Measurements from ENCODE around the gene PLIN1. TPM values are rescaled to one million over a fixed set of nuclear protein-coding genes. Genes with fewer than 3 reads are reported as not detected.
"Not testable (repeated sequence)": the region's sequence is repeated elsewhere in the genome, so short reads cannot be mapped to it uniquely, and the experiment has no call there.

The PLIN1 gene
- total RNA-seq, 1 donor from 2014 or later: 0.58 TPM

- Mint-ChIP-seq H3K4me3 (peak within 1 kb of the TSS; percentile 94), H3K9me3 (no peaks in the 10 kb centered on the region), H3K27me3 (peaks cover 11% of the 10 kb centered on the region), H3K4me1 (ENCODE audit: unreplicated experiment) (peaks cover 5% of the 10 kb centered on the region), H3K36me3 (peaks cover 1% of the 10 kb centered on the region), H3K27ac (peak within 1 kb of the TSS; percentile 1)
- no peak for TF ChIP-seq CTCF (conservative IDR thresholded peaks at IDR 0.05)
- peak; percentile 81 for DNase-seq (ENCODE audit: extremely low spot score, unreplicated experiment)
Measured at GRCh38 chr15:89690276-89691218, 11.4 kb upstream of the PLIN1 start, which contains the start of the genes PEX11A and WDR93. Gene PEX11A (minus strand): TSS chr15:89690754. CDS start chr15:89690632, 122 bp downstream. Gene WDR93 (plus strand): TSS chr15:89690811. CDS start chr15:89701747, 10,936 bp downstream.

GRCh38 chr15:89689930-89690275, 10.7 kb upstream of the PLIN1 start:
- DNase-seq (ENCODE audit: extremely low spot score, unreplicated experiment); H3K4me1 Mint-ChIP-seq (ENCODE audit: unreplicated experiment); H3K36me3 Mint-ChIP-seq; H3K9me3 Mint-ChIP-seq; H3K27me3 Mint-ChIP-seq: not testable (repeated sequence)
- H3K4me3 Mint-ChIP-seq: peak overlapping the region; percentile 94
- peak overlapping the region; percentile 1 for H3K27ac Mint-ChIP-seq

GRCh38 chr15:89686522-89686921, 7.4 kb upstream of the PLIN1 start:
- Mint-ChIP-seq H3K4me1 (ENCODE audit: unreplicated experiment) (peaks cover 5% of the 10 kb centered on the region), H3K9me3 (no peaks in the 10 kb centered on the region), H3K36me3 (peaks cover 5% of the 10 kb centered on the region), H3K4me3 (no peak overlapping the region), H3K27ac (no peak overlapping the region), H3K27me3 (no peaks in the 10 kb centered on the region)
- no peak for TF ChIP-seq CTCF (conservative IDR thresholded peaks at IDR 0.05)
- no peak for DNase-seq (ENCODE audit: extremely low spot score, unreplicated experiment)

GRCh38 chr15:89685995-89686394, 6.8 kb upstream of the PLIN1 start:
- Mint-ChIP-seq H3K9me3 (no peaks in the 10 kb centered on the region), H3K4me1 (ENCODE audit: unreplicated experiment) (peaks cover 3% of the 10 kb centered on the region), H3K36me3 (peaks cover 5% of the 10 kb centered on the region), H3K4me3 (no peak overlapping the region), H3K27me3 (no peaks in the 10 kb centered on the region), H3K27ac (no peak overlapping the region)
- DNase-seq (ENCODE audit: extremely low spot score, unreplicated experiment): no peak
- TF ChIP-seq CTCF (conservative IDR thresholded peaks at IDR 0.05): no peak

GRCh38 chr15:89681146-89681545, 2.0 kb upstream of the PLIN1 start:
- Mint-ChIP-seq H3K27ac (no peak overlapping the region), H3K4me1 (ENCODE audit: unreplicated experiment) (no peaks in the 10 kb centered on the region), H3K9me3 (no peaks in the 10 kb centered on the region), H3K36me3 (peaks cover 5% of the 10 kb centered on the region), H3K4me3 (no peak overlapping the region), H3K27me3 (no peaks in the 10 kb centered on the region)
- TF ChIP-seq CTCF (conservative IDR thresholded peaks at IDR 0.05): no peak
- DNase-seq (ENCODE audit: extremely low spot score, unreplicated experiment): no peak

GRCh38 chr15:89680282-89680873, 1.2 kb upstream of the PLIN1 start:
- no peak overlapping the region for H3K4me3 Mint-ChIP-seq
- no peaks in the 10 kb centered on the region for H3K27me3 Mint-ChIP-seq
- peak overlapping the region; percentile 3 for H3K27ac Mint-ChIP-seq
- H3K36me3 Mint-ChIP-seq: peaks cover 2% of the 10 kb centered on the region
- DNase-seq (ENCODE audit: extremely low spot score, unreplicated experiment): no peak
- H3K4me1 Mint-ChIP-seq (ENCODE audit: unreplicated experiment): no peaks in the 10 kb centered on the region
- no peaks in the 10 kb centered on the region for H3K9me3 Mint-ChIP-seq
- TF ChIP-seq CTCF (conservative IDR thresholded peaks at IDR 0.05): no peak

All from type B pancreatic cell (in vitro differentiated cells).